HepG2 (cell line): ENCODE data around the gene GATD1. TPM values are rescaled to one million over a fixed set of nuclear protein-coding genes. Genes with fewer than 3 reads are reported as not detected.

Source experiments
- CBX5 ChIP-seq: sonication (generic); formaldehyde crosslinking; IDR thresholded peaks from 2 replicates; pipeline ENCODE4 v1.4.0; 2020; ENCODE audit warnings: missing genetic modification reagents, borderline replicate concordance
- ETS1 ChIP-seq: sonication (generic); formaldehyde crosslinking; IDR thresholded peaks from 2 replicates; pipeline ENCODE4 v1.4.0; 2020; ENCODE audit warnings: missing genetic modification reagents
- KAT7 ChIP-seq: IDR thresholded peaks from 2 replicates; pipeline ENCODE4 v1.6.1; 2018; ENCODE audit warnings: borderline replicate concordance, missing compliant biosample characterization
- MEIS1 ChIP-seq: sonication (generic); formaldehyde crosslinking; IDR thresholded peaks from 2 replicates; pipeline ENCODE4 v1.9.0; 2021; ENCODE audit warnings: mild to moderate bottlenecking, missing genetic modification reagents, moderate library complexity, borderline replicate concordance
- STAT5B ChIP-seq: sonication (generic); formaldehyde crosslinking; IDR thresholded peaks from 2 replicates; pipeline ENCODE4 v1.4.0; 2020; ENCODE audit warnings: missing genetic modification reagents
- TMF1 ChIP-seq: sonication (generic); formaldehyde crosslinking; IDR thresholded peaks from 2 replicates; pipeline ENCODE4 v1.8.1; 2022; ENCODE audit warnings: low read depth, missing genetic modification reagents
- ZBTB39 ChIP-seq: sonication (generic); formaldehyde crosslinking; IDR thresholded peaks from 2 replicates; pipeline ENCODE4 v1.5.0; 2020; ENCODE audit warnings: missing genetic modification reagents
- ZNF589 ChIP-seq: sonication (generic); formaldehyde crosslinking; conservative IDR thresholded peaks from 2 replicates; pipeline ENCODE4 v1.8.0; 2022; ENCODE audit warnings: mild to moderate bottlenecking, moderate library complexity, missing genetic modification reagents
- ZNF746 ChIP-seq: sonication (generic); formaldehyde crosslinking; IDR thresholded peaks from 2 replicates; pipeline ENCODE4 v1.8.0; 2022; ENCODE audit warnings: mild to moderate bottlenecking, missing genetic modification reagents
- polyA plus RNA-seq, 8 experiments: library from polyadenylated mRNA; depleted of rRNA in 3 of 8; stranded (reverse) in 7 of 8; unstranded in 1 of 8; fragments of >200 nt; fragmentation: Illumina TruSeq in 4 of 8; extraction: Trizol in 4 of 8; gene quantifications; 2 replicates each; pipeline versions ENCODE4 v1.2.1 to v1.2.3, GENCODE V29; 2011 to 2016; ENCODE audit warnings: low read depth in 4 of 8, missing spikeins in 1 of 8, mixed read lengths in 1 of 8; ENCODE audit not compliant: insufficient read depth in 1 of 8
- total RNA-seq, 5 experiments: library from RNA; depleted of rRNA; stranded (reverse); fragments of >200 nt; fragmentation: Illumina TruSeq; extraction: Trizol; gene quantifications; 2 replicates each; pipeline ENCODE4 v1.2.3, GENCODE V29; 2016; ENCODE audit warnings: low read depth in 1 of 5
- TF ChIP-seq, protein P1 (sequence below): sonication (generic); formaldehyde crosslinking; IDR thresholded peaks from 2 replicates; pipeline ENCODE4 v1.5.0; 2020; ENCODE audit warnings: missing genetic modification reagents, mild to moderate bottlenecking, borderline replicate concordance
- TF ChIP-seq, protein P2 (sequence below): sonication (generic); formaldehyde crosslinking; IDR thresholded peaks from 2 replicates; pipeline ENCODE4 v1.4.0; 2020; ENCODE audit warnings: mild to moderate bottlenecking, missing genetic modification reagents
- TF ChIP-seq, protein P3 (sequence below): sonication (generic); formaldehyde crosslinking; IDR thresholded peaks from 2 replicates; pipeline ENCODE4 v1.5.0; 2020; ENCODE audit warnings: missing genetic modification reagents, mild to moderate bottlenecking, borderline replicate concordance
- TF ChIP-seq, protein P4 (sequence below): sonication (generic); formaldehyde crosslinking; IDR thresholded peaks from 2 replicates; pipeline ENCODE4 v1.5.0; 2020; ENCODE audit warnings: mild to moderate bottlenecking, missing genetic modification reagents
- TF ChIP-seq, protein P5 (sequence below): sonication (generic); formaldehyde crosslinking; IDR thresholded peaks from 2 replicates; pipeline ENCODE4 v1.5.0; 2020; ENCODE audit warnings: missing genetic modification reagents

GATD1 gene
- total and polyA plus RNA-seq, 2 of the 13 experiments (the other 11 are each of a cell fraction or from before 2014, with no cell fraction given) = 31.3 to 60.5 TPM

DNA sequence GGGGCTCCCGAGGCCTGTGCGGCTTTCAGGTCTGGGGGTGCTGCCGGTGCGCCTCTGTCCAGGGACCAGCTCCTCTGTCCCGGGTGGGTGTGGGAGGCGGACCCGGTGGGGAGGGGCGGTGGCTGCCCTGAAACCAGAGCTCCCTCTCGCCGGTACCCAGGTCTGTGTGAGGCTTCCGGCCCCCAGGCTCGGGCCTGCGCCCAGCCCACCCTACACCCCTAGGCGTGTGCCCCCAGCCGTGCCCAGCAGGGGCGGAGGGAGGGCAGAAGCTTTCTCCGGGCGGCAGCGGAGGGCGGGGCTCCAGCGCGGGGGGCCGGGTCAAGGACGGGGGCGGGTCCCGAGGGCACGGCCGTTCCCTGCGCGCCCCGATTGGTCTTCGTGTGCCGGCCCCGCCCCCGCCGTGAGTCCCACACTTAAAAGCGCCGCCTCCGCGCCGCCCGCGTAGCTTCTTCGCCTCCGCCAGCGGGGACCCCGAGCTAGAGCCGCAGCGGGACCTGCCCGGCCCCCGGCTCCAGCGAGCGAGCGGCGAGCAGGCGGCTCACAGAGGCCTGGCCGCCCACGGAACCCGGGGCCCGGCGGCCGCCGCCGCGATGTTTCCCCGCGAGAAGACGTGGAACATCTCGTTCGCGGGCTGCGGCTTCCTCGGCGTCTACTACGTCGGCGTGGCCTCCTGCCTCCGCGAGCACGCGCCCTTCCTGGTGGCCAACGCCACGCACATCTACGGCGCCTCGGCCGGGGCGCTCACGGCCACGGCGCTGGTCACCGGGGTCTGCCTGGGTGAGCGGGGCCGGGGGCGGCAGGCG lies 42.0 kb upstream of the GATD1 start (continued):
- TF ChIP-seq, protein P1, sequence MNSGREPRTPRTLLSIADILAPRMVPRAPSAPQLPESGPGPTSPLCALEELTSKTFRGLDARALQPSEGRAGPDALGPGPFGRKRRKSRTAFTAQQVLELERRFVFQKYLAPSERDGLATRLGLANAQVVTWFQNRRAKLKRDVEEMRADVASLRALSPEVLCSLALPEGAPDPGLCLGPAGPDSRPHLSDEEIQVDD (CRISPR knock-in tag) = 0 out of 2 replicates have a peak, but pooled peaks have one; percentile 23
- TF ChIP-seq, protein P2, sequence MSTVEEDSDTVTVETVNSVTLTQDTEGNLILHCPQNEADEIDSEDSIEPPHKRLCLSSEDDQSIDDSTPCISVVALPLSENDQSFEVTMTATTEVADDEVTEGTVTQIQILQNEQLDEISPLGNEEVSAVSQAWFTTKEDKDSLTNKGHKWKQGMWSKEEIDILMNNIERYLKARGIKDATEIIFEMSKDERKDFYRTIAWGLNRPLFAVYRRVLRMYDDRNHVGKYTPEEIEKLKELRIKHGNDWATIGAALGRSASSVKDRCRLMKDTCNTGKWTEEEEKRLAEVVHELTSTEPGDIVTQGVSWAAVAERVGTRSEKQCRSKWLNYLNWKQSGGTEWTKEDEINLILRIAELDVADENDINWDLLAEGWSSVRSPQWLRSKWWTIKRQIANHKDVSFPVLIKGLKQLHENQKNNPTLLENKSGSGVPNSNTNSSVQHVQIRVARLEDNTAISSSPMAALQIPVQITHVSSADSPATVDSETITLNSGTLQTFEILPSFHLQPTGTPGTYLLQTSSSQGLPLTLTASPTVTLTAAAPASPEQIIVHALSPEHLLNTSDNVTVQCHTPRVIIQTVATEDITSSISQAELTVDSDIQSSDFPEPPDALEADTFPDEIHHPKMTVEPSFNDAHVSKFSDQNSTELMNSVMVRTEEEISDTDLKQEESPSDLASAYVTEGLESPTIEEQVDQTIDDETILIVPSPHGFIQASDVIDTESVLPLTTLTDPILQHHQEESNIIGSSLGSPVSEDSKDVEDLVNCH = no peak
- TF ChIP-seq TMF1 (CRISPR knock-in tag) (0 out of 2 replicates have a peak, but pooled peaks have one; percentile 31), ZBTB39 (CRISPR knock-in tag) (peak; percentile 30; the same call in 1 of the 2 replicates), ZNF589 (0 out of 2 replicates have a peak, but pooled peaks have one; percentile 3), MEIS1 (CRISPR knock-in tag) (peak; percentile 21), STAT5B (no peak), ETS1 (CRISPR knock-in tag) (no peak), KAT7 (CRISPR knock-in tag) (peak; percentile 21; the same call in 1 of the 2 replicates), ZNF746 (CRISPR knock-in tag) (peak; percentile 30), CBX5 (CRISPR knock-in tag) (no peak)
- TF ChIP-seq, protein P3, sequence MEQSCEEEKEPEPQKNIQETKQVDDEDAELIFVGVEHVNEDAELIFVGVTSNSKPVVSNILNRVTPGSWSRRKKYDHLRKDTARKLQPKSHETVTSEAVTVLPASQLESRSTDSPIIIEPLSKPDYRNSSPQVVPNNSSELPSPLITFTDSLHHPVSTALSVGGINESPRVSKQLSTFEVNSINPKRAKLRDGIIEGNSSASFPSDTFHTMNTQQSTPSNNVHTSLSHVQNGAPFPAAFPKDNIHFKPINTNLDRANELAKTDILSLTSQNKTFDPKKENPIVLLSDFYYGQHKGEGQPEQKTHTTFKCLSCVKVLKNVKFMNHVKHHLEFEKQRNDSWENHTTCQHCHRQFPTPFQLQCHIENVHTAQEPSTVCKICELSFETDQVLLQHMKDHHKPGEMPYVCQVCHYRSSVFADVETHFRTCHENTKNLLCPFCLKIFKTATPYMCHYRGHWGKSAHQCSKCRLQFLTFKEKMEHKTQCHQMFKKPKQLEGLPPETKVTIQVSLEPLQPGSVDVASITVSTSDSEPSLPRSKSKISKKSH = no peak
- TF ChIP-seq, protein P4, sequence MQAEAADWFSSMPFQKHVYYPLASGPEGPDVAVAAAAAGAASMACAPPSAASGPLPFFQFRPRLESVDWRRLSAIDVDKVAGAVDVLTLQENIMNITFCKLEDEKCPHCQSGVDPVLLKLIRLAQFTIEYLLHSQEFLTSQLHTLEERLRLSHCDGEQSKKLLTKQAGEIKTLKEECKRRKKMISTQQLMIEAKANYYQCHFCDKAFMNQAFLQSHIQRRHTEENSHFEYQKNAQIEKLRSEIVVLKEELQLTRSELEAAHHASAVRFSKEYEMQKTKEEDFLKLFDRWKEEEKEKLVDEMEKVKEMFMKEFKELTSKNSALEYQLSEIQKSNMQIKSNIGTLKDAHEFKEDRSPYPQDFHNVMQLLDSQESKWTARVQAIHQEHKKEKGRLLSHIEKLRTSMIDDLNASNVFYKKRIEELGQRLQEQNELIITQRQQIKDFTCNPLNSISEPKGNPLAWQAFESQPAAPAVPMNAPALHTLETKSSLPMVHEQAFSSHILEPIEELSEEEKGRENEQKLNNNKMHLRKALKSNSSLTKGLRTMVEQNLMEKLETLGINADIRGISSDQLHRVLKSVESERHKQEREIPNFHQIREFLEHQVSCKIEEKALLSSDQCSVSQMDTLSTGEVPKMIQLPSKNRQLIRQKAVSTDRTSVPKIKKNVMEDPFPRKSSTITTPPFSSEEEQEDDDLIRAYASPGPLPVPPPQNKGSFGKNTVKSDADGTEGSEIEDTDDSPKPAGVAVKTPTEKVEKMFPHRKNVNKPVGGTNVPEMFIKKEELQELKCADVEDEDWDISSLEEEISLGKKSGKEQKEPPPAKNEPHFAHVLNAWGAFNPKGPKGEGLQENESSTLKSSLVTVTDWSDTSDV (CRISPR knock-in tag) = peak; percentile 41; the same call in 1 of the 2 replicates
- TF ChIP-seq, protein P5, sequence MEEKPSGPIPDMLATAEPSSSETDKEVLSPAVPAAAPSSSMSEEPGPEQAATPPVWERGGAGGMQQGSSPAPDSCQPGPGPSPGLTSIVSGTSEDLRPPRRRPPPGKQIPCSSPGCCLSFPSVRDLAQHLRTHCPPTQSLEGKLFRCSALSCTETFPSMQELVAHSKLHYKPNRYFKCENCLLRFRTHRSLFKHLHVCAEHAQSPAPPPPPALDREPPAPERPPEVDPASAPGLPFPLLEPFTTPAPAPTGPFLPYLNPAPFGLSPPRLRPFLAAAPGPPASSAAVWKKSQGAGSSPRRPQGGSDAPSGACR (CRISPR knock-in tag) = no peak
